HG02938 (cell line): ENCODE data around the gene PTGR2.
"Not testable (repeated sequence)": the region's sequence is repeated elsewhere in the genome, so short reads cannot be mapped to it uniquely, and the experiment has no call there.

Experiments
- ATAC-seq: cut with Tn5 transposase; IDR thresholded peaks from one replicate; pipeline ENCODE4 v1.9.1; 2021; ENCODE audit warnings: mild to moderate bottlenecking, moderate library complexity; ENCODE audit not compliant: unreplicated experiment

The PTGR2 gene

DNA sequence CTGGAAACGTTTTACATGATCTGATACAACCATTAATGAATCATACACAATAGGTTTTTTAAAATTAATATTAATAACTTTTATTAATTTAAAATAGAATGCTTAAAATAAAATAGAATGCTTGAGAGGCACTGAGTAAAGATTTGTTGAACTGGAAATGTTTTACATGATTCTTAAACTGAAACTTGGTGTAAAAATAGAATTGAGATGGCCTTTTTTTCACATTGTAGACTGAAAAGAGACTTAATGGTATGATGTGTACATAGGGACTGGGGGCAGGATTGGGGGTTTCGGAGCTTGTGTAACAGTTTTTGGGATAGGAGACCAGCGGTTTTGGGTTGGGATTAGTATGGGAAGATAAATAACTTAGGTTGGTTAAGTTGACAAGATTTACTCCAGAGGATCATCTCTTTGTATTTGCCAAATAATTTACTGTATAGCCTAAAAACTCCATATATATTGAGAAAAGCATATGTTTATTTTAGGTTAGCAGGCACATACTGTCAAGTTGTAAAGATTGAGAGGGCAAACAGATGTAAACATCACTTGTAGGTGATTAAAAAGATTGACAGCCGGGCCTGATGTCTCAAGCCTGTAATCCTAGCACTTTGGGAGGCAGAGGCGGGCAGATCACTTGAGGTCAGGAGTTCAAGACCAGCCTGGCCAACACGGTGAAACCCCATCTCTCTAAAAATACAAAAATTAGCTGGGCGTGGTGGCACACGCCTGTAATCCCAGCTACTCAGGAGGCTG, 33.0 kb downstream of the PTGR2 start:
- no peak for ATAC-seq

- ATAC-seq, result peak; percentile 86
These were observed 35.1 kb downstream of the PTGR2 start, which contains the start of gene ZNF410 for GRCh38 chr14:73886449-73887317. ZNF410 (plus strand) TSS chr14:73886859; CDS start chr14:73892176, 5,317 bp downstream.

DNA sequence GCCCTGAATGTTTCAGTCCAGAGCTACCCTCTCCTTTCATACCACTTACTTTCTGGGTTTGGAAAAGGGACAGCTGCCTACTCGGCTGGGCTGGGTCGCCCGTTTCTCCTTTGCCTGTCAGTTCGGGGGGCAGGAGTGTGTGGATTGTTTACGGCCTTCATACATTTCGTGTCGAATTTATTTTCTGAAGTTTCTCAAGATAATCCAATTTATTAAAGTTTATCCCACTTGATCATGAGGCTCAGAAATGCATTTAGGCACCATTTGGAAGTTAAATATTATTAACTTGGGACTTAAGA, 35.6 kb downstream of the PTGR2 start:
- ATAC-seq, result no peak

GRCh38 chr14:73887694-73888459, 36.2 kb downstream of the PTGR2 start:
- ATAC-seq, result no peak

DNA sequence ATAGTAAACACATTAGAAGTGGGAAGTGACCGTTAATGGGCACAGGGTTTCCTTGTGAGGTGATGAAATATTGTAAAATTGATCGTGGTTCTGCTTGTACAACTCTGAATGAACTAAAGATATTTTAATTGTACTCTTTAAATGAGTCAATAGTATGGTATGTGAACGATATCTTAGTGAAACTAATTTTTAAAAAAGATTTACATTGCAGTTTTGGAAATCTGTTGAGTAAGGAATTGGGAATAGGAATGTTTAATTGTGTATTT, 36.8 kb downstream of the PTGR2 start:
- ATAC-seq, result no peak

GRCh38 chr14:73888971-73889370, 37.3 kb downstream of the PTGR2 start:
- ATAC-seq, result no peak

- ATAC-seq, result no peak
These were observed 37.7 kb downstream of the PTGR2 start for GRCh38 chr14:73889376-73889775.

GRCh38 chr14:73894180-73894687, 42.6 kb downstream of the PTGR2 start:
- ATAC-seq, result not testable (repeated sequence)

DNA sequence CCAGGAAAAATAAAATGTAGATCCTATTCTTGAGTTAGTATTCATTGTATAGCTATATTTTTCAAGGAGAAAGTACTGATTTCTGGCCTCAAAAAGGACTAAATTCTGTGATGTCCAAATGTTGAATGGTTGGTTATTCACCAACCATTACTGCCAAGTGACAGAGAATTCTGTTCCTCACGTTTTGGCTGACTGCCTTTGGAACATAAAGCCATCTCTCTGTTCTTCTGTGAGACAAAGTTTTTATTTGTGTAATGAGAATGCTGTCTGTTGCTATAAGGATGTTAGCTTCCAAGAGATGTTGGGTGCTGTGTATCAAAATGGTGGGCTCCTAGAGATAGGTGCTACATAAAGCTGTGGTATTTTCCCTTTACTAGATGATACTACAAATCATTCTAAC, 44.3 kb downstream of the PTGR2 start:
- no peak for ATAC-seq

DNA sequence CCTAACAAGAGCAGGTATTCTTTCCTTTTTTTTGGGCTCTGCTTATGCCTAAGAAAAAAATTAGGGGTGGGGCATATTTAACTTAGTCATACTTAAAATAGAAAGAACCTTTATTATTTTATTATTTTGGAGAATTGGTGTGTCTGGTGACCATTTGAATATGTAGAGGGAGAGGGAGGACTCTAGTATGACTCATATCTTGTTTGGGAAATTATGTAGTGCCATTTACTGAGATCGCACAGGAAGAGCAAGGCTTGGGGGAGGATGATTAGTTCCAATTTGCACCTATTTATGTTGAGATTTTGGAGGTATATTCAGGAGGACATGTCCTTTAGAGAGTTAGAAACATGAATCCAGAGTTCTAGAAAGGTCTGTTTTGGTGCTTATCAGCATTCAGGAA, 44.9 kb downstream of the PTGR2 start:
- ATAC-seq, result no peak

DNA sequence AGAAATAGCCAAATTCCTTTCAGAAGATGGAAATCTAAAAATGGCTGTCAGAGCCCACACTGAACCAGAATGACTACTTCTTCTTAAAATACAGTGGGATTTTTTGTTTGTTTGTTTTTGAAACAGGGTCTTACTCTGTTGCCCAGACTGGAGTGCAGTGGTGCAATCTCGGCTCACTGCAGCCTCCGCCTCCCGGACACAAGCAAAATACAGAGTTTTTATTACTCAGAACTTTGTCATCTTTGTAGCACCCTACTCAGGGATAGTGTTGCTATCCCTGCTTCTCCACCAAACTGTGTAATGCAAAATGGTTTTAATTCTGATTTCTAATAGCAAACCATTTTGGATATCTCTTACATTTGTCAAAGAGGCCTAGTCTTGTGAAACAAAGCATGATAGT, 51.4 kb downstream of the PTGR2 start:
- no peak for ATAC-seq

- ATAC-seq, result no peak
These were observed 58.0 kb downstream of the PTGR2 start for GRCh38 chr14:73909681-73910080.

DNA sequence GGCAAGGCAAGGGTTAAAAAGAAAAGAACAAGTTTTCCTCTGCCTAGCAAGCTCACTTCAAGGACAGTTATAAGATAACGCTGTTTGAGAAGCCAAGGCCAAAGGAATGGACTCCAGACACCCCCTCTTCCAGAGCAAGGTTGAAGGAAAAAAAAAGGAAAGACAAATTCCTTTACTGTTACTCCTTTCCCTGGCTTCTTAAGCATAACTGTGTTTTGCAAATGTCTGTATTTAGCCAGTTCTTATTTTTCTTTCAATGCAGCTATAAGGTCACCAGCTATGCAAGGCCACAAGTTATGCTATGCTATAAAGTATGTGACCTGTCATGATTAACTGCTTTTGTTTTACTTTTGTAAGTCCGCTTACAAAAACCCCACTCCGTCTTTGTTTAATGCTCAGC, 61.6 kb downstream of the PTGR2 start:
- ATAC-seq, result no peak

DNA sequence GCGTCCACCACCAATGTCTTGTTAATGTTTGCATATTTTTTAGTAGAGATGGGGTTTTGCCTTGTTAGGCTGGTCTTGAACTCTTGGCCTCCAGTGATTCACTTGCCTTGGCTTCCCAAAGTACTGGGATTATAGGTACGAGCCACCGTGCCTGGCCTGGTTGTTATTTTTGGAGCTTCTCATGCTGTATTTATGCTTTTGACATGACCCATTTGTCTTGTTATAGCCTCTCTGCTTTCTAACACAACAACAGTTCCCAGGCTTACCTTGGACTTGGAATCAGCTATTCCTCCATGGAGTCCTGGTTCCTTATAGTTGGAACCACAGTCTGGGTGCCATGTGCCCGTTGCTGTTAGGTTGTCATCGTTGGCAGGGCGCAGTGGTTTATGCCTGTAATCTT, 64.7 kb downstream of the PTGR2 start:
- ATAC-seq, result no peak

- not testable (repeated sequence) for ATAC-seq
These were observed 67.8 kb downstream of the PTGR2 start for GRCh38 chr14:73919457-73919856.

- no peak for ATAC-seq
These were observed 72.7 kb downstream of the PTGR2 start for GRCh38 chr14:73924337-73924736.
